ENCODE data around the gene YAE1.

DNA sequence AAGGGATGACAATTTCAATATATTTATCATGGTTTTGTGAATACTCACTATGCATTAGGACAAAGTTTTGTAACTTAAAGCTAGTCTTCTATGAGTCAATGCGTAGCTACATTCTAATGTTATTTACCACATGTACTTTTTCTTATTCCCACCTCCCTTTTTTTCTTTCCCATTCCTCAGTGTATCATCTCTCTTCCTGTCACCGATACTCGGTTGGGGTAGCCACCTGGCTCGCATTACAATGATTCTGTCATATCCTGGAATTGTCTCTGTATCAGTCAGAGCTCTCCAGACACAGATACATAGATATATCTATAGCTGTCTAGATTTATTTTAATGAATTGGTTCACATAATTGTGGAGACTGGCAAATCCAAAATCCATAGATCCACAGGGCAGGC is 47.4 kb downstream of the YAE1 start:
- TF ChIP-seq EMX1 (CRISPR knock-in tag; IDR thresholded peaks at IDR 0.05) (no peak), ZNF671 (CRISPR knock-in tag; IDR thresholded peaks at IDR 0.05) (no peak), NR2C2 (CRISPR knock-in tag; IDR thresholded peaks at IDR 0.05) (no peak), SP1 (CRISPR knock-in tag; conservative IDR thresholded peaks at IDR 0.05) (no peak), TCF7 (CRISPR knock-in tag; IDR thresholded peaks at IDR 0.05; ENCODE audit: low read depth) (no peak), CTCF (IDR thresholded peaks at IDR 0.05) (no peak), TP53 (CRISPR knock-in tag; IDR thresholded peaks at IDR 0.05) (no peak), TEAD4 (CRISPR knock-in tag; IDR thresholded peaks at IDR 0.05) (no peak), NFE2L1 (CRISPR knock-in tag; IDR thresholded peaks at IDR 0.05) (no peak), MAX (CRISPR knock-in tag; IDR thresholded peaks at IDR 0.05) (no peak), SMAD3 (CRISPR knock-in tag; IDR thresholded peaks at IDR 0.05; ENCODE audit: borderline replicate concordance) (no peak)
- TF ChIP-seq, protein P1, sequence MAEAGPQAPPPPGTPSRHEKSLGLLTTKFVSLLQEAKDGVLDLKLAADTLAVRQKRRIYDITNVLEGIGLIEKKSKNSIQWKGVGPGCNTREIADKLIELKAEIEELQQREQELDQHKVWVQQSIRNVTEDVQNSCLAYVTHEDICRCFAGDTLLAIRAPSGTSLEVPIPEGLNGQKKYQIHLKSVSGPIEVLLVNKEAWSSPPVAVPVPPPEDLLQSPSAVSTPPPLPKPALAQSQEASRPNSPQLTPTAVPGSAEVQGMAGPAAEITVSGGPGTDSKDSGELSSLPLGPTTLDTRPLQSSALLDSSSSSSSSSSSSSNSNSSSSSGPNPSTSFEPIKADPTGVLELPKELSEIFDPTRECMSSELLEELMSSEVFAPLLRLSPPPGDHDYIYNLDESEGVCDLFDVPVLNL (CRISPR knock-in tag; IDR thresholded peaks at IDR 0.05; ENCODE audit: borderline replicate concordance, low read depth), result no peak
- TF ChIP-seq, protein P2, sequence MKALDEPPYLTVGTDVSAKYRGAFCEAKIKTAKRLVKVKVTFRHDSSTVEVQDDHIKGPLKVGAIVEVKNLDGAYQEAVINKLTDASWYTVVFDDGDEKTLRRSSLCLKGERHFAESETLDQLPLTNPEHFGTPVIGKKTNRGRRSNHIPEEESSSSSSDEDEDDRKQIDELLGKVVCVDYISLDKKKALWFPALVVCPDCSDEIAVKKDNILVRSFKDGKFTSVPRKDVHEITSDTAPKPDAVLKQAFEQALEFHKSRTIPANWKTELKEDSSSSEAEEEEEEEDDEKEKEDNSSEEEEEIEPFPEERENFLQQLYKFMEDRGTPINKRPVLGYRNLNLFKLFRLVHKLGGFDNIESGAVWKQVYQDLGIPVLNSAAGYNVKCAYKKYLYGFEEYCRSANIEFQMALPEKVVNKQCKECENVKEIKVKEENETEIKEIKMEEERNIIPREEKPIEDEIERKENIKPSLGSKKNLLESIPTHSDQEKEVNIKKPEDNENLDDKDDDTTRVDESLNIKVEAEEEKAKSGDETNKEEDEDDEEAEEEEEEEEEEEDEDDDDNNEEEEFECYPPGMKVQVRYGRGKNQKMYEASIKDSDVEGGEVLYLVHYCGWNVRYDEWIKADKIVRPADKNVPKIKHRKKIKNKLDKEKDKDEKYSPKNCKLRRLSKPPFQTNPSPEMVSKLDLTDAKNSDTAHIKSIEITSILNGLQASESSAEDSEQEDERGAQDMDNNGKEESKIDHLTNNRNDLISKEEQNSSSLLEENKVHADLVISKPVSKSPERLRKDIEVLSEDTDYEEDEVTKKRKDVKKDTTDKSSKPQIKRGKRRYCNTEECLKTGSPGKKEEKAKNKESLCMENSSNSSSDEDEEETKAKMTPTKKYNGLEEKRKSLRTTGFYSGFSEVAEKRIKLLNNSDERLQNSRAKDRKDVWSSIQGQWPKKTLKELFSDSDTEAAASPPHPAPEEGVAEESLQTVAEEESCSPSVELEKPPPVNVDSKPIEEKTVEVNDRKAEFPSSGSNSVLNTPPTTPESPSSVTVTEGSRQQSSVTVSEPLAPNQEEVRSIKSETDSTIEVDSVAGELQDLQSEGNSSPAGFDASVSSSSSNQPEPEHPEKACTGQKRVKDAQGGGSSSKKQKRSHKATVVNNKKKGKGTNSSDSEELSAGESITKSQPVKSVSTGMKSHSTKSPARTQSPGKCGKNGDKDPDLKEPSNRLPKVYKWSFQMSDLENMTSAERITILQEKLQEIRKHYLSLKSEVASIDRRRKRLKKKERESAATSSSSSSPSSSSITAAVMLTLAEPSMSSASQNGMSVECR (CRISPR knock-in tag; IDR thresholded peaks at IDR 0.05; ENCODE audit: borderline replicate concordance), result no peak
- TF ChIP-seq, protein P3, sequence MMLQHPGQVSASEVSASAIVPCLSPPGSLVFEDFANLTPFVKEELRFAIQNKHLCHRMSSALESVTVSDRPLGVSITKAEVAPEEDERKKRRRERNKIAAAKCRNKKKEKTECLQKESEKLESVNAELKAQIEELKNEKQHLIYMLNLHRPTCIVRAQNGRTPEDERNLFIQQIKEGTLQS (CRISPR knock-in tag; conservative IDR thresholded peaks at IDR 0.05), result no peak

Data from WTC11 (cell line).